Activated naive CD8-positive, alpha-beta T cell treated with anti-CD3 and anti-CD28 coated beads for 36 hours (primary cell): ENCODE data around the gene COL12A1. TPM values are rescaled to one million over a fixed set of nuclear protein-coding genes. Genes with fewer than 3 reads are reported as not detected.

Experiments
- DNase-seq: peaks from one replicate; pipeline ENCODE4 v3.0.0; 2021
- H3K27ac Mint-ChIP-seq: one replicate; pipeline ENCODE4 v1.8.0; 2022; ENCODE audit warnings: mild to moderate bottlenecking, moderate library complexity, mixed read lengths
- H3K27me3 Mint-ChIP-seq: one replicate; pipeline ENCODE4 v1.8.0; 2022; ENCODE audit warnings: mild to moderate bottlenecking, mixed read lengths
- H3K36me3 Mint-ChIP-seq: one replicate; pipeline ENCODE4 v1.8.0; 2021; ENCODE audit warnings: mild to moderate bottlenecking, mixed read lengths
- H3K4me1 Mint-ChIP-seq: one replicate; pipeline ENCODE4 v1.8.0; 2021; ENCODE audit warnings: mixed read lengths
- H3K4me3 Mint-ChIP-seq: one replicate; pipeline ENCODE4 v1.8.0; 2022; ENCODE audit warnings: mild to moderate bottlenecking, moderate library complexity, mixed read lengths
- H3K9me3 Mint-ChIP-seq: one replicate; pipeline ENCODE4 v1.8.0; 2022; ENCODE audit warnings: mixed read lengths
- total RNA-seq, 2 experiments: library from RNA; stranded (reverse); gene quantifications; one replicate each; pipeline ENCODE4 v1.2.3, GENCODE V29; 2021

COL12A1 gene
- total RNA-seq, 2 experiments from 2014 or later = 0.16 TPM; not detected in 1

- Mint-ChIP-seq H3K4me1 (no peaks in the 10 kb centered on the region), H3K27me3 (no peaks in the 10 kb centered on the region), H3K27ac (no peak overlapping the region), H3K36me3 (no peaks in the 10 kb centered on the region), H3K4me3 (no peak overlapping the region), H3K9me3 (no peaks in the 10 kb centered on the region)
- DNase-seq = no peak
These were observed 153.4 kb downstream of the COL12A1 start for GRCh38 chr6:75052491-75052890.

- H3K27ac Mint-ChIP-seq = no peak overlapping the region
- H3K36me3 Mint-ChIP-seq = no peaks in the 10 kb centered on the region
- no peaks in the 10 kb centered on the region for H3K4me1 Mint-ChIP-seq
- no peaks in the 10 kb centered on the region for H3K27me3 Mint-ChIP-seq
- H3K9me3 Mint-ChIP-seq = peaks cover 2% of the 10 kb centered on the region
- no peak for DNase-seq
- H3K4me3 Mint-ChIP-seq = no peak overlapping the region
These were observed 156.5 kb downstream of the COL12A1 start for GRCh38 chr6:75049308-75049707.

GRCh38 chr6:75044846-75045245, 161.0 kb downstream of the COL12A1 start:
- Mint-ChIP-seq H3K4me1 (no peaks in the 10 kb centered on the region), H3K27me3 (no peaks in the 10 kb centered on the region), H3K36me3 (no peaks in the 10 kb centered on the region), H3K27ac (no peak overlapping the region), H3K9me3 (peaks cover 9% of the 10 kb centered on the region), H3K4me3 (no peak overlapping the region)
- no peak for DNase-seq

GRCh38 chr6:75041381-75041780, 164.5 kb downstream of the COL12A1 start:
- Mint-ChIP-seq H3K4me1 (no peaks in the 10 kb centered on the region), H3K4me3 (no peak overlapping the region), H3K27ac (no peak overlapping the region), H3K36me3 (no peaks in the 10 kb centered on the region), H3K9me3 (peaks cover 9% of the 10 kb centered on the region), H3K27me3 (no peaks in the 10 kb centered on the region)
- DNase-seq = no peak

Other genes with a start within 250 kb of the COL12A1 start
- gene COX7A2, start 37.7 kb upstream of the COL12A1 start, total RNA-seq = 100 to 1,000 TPM; 489 to 495 TPM
- 10 to 100 TPM; 38.8 to 40.4 TPM for gene TMEM30A, start 78.7 kb upstream of the COL12A1 start, total RNA-seq